T-helper 2 cell treated with Interferon-gamma antibody and Interleukin-4, amounts not matched to agents 5 μg/mL and 100 μg/mL, for 36 hours (primary cell): Measurements from ENCODE around the gene TRPV5.

Source experiments
- DNase-seq: peaks from one replicate; pipeline ENCODE4 v3.0.0; 2021; ENCODE audit warnings: low spot score
- H3K27ac Mint-ChIP-seq: one replicate; pipeline ENCODE4 v1.8.0; 2021; ENCODE audit warnings: mild to moderate bottlenecking, mixed read lengths
- H3K27me3 Mint-ChIP-seq: one replicate; pipeline ENCODE4 v1.8.0; 2021; ENCODE audit warnings: low read depth, mixed read lengths
- H3K36me3 Mint-ChIP-seq: one replicate; pipeline ENCODE4 v1.8.0; 2021; ENCODE audit warnings: low read depth, mixed read lengths
- H3K4me1 Mint-ChIP-seq: one replicate; pipeline ENCODE4 v1.8.0; 2021; ENCODE audit warnings: low read depth, mixed read lengths
- H3K4me3 Mint-ChIP-seq: one replicate; pipeline ENCODE4 v1.8.0; 2022; ENCODE audit warnings: mild to moderate bottlenecking, moderate library complexity, mixed read lengths
- H3K9me3 Mint-ChIP-seq: one replicate; pipeline ENCODE4 v1.8.0; 2021; ENCODE audit warnings: mixed read lengths

TRPV5 gene

DNA sequence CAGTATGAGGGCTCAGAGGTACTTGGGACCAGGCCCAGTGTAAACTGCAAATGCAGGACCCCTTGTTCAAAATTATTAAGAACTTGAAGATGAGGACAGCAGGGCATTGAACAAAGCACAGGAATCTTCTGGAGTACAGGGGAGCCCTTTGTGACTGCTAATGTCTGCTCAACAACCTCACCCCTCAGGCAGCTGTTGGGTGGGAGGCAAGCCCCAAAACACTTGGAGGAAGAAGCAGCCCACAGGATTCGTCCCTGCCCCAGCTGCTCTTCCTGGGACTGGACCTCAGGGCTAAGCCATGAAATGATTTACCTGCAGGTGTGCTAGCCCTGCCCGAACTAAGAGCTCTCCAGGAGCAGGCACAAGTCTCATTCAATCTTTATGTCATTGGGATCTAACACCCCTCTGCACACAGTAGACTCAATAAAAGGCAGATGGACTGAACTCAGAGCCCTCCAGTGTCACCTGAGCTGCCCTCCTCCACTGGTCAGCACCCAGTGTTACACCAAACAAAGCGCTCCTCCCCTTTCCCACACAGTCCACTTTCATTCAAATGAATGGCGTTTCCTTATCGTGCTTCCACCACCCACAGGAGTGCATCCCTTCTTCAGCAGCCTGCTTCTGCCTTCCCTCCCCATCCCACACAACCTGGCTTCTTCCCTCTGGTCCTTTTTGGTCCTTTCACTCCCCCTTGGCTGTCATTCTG, 1.0 kb downstream of the TRPV5 start:
- H3K4me1 Mint-ChIP-seq = no peaks in the 10 kb centered on the region

DNA sequence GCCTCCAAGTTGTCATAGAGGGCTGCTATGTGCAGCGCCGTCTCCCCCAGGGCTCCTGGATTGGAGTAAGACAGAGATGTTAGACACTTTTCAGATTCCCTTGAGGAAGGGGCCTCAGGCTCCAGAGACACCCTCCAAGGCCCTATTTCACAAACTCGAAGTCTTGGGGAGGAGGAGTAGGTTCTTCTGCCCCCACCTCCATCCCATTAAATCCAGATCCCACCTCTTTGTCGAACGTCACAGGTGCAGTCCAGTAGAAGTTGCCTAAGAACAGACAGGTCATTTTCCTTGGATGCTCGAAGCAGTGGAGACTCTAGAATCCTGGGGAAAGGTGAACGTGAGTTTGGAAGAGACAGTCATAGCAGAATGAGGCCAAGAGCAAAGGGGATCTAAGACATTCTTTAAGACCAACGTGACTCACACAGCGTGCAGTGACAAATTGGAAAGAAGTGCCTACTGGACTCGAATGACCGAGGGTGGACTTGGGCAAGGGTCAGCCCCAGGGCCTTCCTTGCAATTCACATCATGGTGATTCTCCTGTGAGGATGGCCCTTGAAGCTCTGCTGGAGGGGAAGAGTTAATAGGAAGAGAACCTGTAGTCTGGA, 3.3 kb downstream of the TRPV5 start:
- H3K27ac Mint-ChIP-seq = no peak overlapping the region
- H3K36me3 Mint-ChIP-seq = no peaks in the 10 kb centered on the region
- no peaks in the 10 kb centered on the region for H3K4me1 Mint-ChIP-seq
- H3K4me3 Mint-ChIP-seq = no peak overlapping the region
- no peak for DNase-seq
- no peaks in the 10 kb centered on the region for H3K9me3 Mint-ChIP-seq
- peaks cover 3% of the 10 kb centered on the region for H3K27me3 Mint-ChIP-seq

More for the DNA sequence above, 1.0 kb downstream of the TRPV5 start:
- Mint-ChIP-seq H3K27me3 (no peaks in the 10 kb centered on the region), H3K4me3 (no peak overlapping the region), H3K36me3 (no peaks in the 10 kb centered on the region), H3K27ac (no peak overlapping the region), H3K9me3 (no peaks in the 10 kb centered on the region)
- no peak for DNase-seq

- Mint-ChIP-seq H3K27me3 (peaks cover 8% of the 10 kb centered on the region), H3K9me3 (no peaks in the 10 kb centered on the region), H3K4me1 (no peaks in the 10 kb centered on the region), H3K4me3 (no peak overlapping the region), H3K36me3 (no peaks in the 10 kb centered on the region), H3K27ac (no peak overlapping the region)
- DNase-seq = no peak
Observed at GRCh38 chr7:142927949-142928348, 5.6 kb downstream of the TRPV5 start.

DNA sequence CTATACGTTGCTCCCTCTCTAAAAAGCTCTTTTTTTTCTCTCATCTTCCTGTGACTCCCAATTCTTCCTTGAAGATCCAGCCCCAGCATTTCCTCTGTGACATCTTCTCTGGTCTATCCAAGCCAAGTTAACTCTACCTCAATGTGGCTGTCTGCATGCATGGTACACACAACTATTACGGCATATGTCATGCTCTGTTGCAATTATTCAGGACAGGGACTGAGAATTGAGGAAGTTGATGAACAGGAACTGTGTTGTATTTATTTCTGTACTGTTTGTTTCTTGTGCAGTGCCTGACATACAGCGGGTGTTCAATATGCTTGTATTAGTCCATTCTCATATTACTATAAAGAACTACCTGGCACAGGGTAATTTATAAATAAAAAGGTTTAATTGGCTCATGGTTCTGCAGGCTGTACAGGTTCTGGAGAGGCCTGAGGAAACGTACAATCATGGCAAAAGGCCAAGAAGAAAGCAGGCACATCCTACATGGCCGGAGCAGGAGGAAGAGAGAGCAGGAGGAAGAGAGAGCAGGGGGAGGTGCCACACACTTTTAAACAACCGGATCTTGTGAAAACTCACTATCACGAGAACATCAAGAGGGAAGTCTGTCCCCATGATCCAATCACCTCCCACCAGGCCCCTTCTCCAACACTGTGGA, 6.3 kb downstream of the TRPV5 start:
- peaks cover 8% of the 10 kb centered on the region for H3K27me3 Mint-ChIP-seq
- H3K4me1 Mint-ChIP-seq = no peaks in the 10 kb centered on the region
- no peaks in the 10 kb centered on the region for H3K9me3 Mint-ChIP-seq
- DNase-seq = no peak
- no peak overlapping the region for H3K27ac Mint-ChIP-seq
- H3K4me3 Mint-ChIP-seq = no peak overlapping the region
- H3K36me3 Mint-ChIP-seq = no peaks in the 10 kb centered on the region

- no peak overlapping the region for H3K4me3 Mint-ChIP-seq
- no peaks in the 10 kb centered on the region for H3K9me3 Mint-ChIP-seq
- no peaks in the 10 kb centered on the region for H3K4me1 Mint-ChIP-seq
- no peaks in the 10 kb centered on the region for H3K36me3 Mint-ChIP-seq
- no peak for DNase-seq
- H3K27ac Mint-ChIP-seq = no peak overlapping the region
- H3K27me3 Mint-ChIP-seq = peaks cover 8% of the 10 kb centered on the region
Observed at GRCh38 chr7:142925413-142925812, 8.1 kb downstream of the TRPV5 start.

DNA sequence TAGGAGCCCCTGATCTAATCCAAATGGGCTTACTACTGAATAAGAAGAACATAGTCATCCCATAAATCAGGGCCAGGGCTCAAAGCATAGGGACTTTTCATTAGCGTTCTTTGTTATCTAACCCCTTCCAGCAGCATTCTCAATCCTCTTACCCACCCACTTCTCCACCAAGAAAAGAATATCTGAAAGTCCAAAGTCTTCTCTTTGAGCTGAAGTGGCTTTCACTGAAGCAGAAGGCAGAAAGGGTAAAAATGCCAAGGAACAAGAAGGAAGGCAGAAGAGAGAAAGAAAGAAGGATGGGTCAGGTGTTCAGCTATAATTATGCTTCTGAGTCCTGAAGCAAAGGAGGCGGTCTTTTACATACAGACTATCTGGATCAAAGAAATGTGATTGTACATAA, 10.2 kb downstream of the TRPV5 start:
- no peak for DNase-seq
- Mint-ChIP-seq H3K27me3 (peaks cover 13% of the 10 kb centered on the region), H3K36me3 (no peaks in the 10 kb centered on the region), H3K27ac (no peak overlapping the region), H3K4me1 (no peaks in the 10 kb centered on the region), H3K4me3 (no peak overlapping the region), H3K9me3 (no peaks in the 10 kb centered on the region)

GRCh38 chr7:142919656-142920055, 13.9 kb downstream of the TRPV5 start:
- Mint-ChIP-seq H3K27ac (no peak overlapping the region), H3K27me3 (peaks cover 14% of the 10 kb centered on the region), H3K36me3 (no peaks in the 10 kb centered on the region), H3K4me3 (no peak overlapping the region), H3K9me3 (no peaks in the 10 kb centered on the region), H3K4me1 (no peaks in the 10 kb centered on the region)
- no peak for DNase-seq

GRCh38 chr7:142918901-142919300, 14.6 kb downstream of the TRPV5 start:
- no peak for DNase-seq
- Mint-ChIP-seq H3K9me3 (no peaks in the 10 kb centered on the region), H3K27ac (no peak overlapping the region), H3K36me3 (no peaks in the 10 kb centered on the region), H3K4me1 (no peaks in the 10 kb centered on the region), H3K4me3 (no peak overlapping the region), H3K27me3 (peaks cover 14% of the 10 kb centered on the region)

- Mint-ChIP-seq H3K4me3 (no peak overlapping the region), H3K27me3 (peaks cover 9% of the 10 kb centered on the region), H3K36me3 (no peaks in the 10 kb centered on the region), H3K9me3 (no peaks in the 10 kb centered on the region), H3K4me1 (no peaks in the 10 kb centered on the region), H3K27ac (no peak overlapping the region)
- DNase-seq = no peak
Observed at GRCh38 chr7:142917447-142917846, 16.1 kb downstream of the TRPV5 start.

DNA sequence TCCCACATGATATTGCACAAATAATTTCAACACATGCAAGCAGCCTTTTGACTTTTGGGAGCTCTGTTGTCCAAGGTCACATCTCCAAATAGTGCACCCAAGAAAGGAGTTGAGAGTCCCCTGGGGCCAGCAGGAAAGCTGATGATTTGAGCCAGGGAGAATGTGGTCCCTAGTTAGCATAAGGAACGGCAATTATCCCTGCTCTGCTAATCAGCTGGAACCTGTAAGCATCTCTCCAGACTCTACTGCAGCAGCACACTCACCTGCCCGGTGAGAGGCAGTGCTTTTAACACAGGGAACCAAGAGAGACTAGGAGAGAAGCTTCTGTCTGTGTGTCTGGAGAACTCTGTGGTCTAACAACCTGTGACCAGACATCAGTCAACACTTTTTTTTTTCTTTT, 17.0 kb downstream of the TRPV5 start:
- Mint-ChIP-seq H3K9me3 (no peaks in the 10 kb centered on the region), H3K4me3 (no peak overlapping the region), H3K4me1 (no peaks in the 10 kb centered on the region), H3K36me3 (no peaks in the 10 kb centered on the region), H3K27ac (no peak overlapping the region), H3K27me3 (peaks cover 9% of the 10 kb centered on the region)
- DNase-seq = no peak

DNA sequence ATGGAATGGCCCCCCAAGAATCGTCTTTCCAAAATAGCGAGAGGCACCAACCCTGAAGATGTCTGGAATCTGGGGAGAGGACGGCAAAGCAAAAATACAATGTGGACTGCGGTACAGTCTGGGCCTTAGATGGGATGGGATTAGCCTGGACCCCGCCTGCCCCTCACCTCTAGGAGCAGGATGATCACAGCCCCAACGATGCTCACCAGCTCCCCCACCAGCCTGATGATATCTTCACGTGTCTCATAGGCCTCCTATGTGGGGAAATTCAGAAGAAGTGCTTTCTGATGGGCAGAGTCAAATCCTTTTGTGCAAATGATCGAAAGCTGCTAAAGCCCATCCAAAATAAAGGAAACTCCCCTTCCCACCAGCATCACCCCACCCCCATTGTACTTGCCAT, 18.2 kb downstream of the TRPV5 start:
- peaks cover 9% of the 10 kb centered on the region for H3K27me3 Mint-ChIP-seq
- H3K4me1 Mint-ChIP-seq = no peaks in the 10 kb centered on the region
- DNase-seq = no peak
- no peaks in the 10 kb centered on the region for H3K36me3 Mint-ChIP-seq
- no peak overlapping the region for H3K4me3 Mint-ChIP-seq
- H3K9me3 Mint-ChIP-seq = no peaks in the 10 kb centered on the region
- no peak overlapping the region for H3K27ac Mint-ChIP-seq

- no peak overlapping the region for H3K4me3 Mint-ChIP-seq
- H3K4me1 Mint-ChIP-seq = no peaks in the 10 kb centered on the region
- H3K27me3 Mint-ChIP-seq = peaks cover 11% of the 10 kb centered on the region
- no peak overlapping the region for H3K27ac Mint-ChIP-seq
- H3K36me3 Mint-ChIP-seq = no peaks in the 10 kb centered on the region
- no peak for DNase-seq
- no peaks in the 10 kb centered on the region for H3K9me3 Mint-ChIP-seq
Observed at GRCh38 chr7:142914121-142914520, 19.4 kb downstream of the TRPV5 start.

GRCh38 chr7:142913566-142913965, 20.0 kb downstream of the TRPV5 start:
- H3K4me1 Mint-ChIP-seq = no peaks in the 10 kb centered on the region
- H3K36me3 Mint-ChIP-seq = no peaks in the 10 kb centered on the region
- no peak overlapping the region for H3K4me3 Mint-ChIP-seq
- no peaks in the 10 kb centered on the region for H3K9me3 Mint-ChIP-seq
- peaks cover 8% of the 10 kb centered on the region for H3K27me3 Mint-ChIP-seq
- no peak overlapping the region for H3K27ac Mint-ChIP-seq
- no peak for DNase-seq

- Mint-ChIP-seq H3K27me3 (peaks cover 5% of the 10 kb centered on the region), H3K9me3 (no peaks in the 10 kb centered on the region), H3K4me1 (no peaks in the 10 kb centered on the region), H3K27ac (no peak overlapping the region), H3K36me3 (no peaks in the 10 kb centered on the region), H3K4me3 (no peak overlapping the region)
- no peak for DNase-seq
Observed at GRCh38 chr7:142913051-142913450, 20.5 kb downstream of the TRPV5 start.
